CD4-positive, alpha-beta memory T cell (primary cell): ENCODE data around the gene BMP7. TPM values are rescaled to one million over a fixed set of nuclear protein-coding genes. Genes with fewer than 3 reads are reported as not detected.

ENCODE experiments used
- CTCF ChIA-PET: fragments of 350-600 bp; sonication (Branson Sonifier 250); formaldehyde crosslinking; loops from one replicate; lab custom pipeline; 2021; ENCODE audit warnings: inconsistent platforms; ENCODE audit not compliant: partially characterized antibody; lab: Charles Lee
- POLR2A ChIA-PET: fragments of 350-600 bp; sonication (Branson Sonifier 250); formaldehyde crosslinking; loops from one replicate; lab custom pipeline; 2021; ENCODE audit not compliant: partially characterized antibody; lab: Charles Lee
- DNase-seq, 5 donors: peaks; one replicate each; pipeline versions ENCODE4 v3.0.0 to v3.0.0-alpha.2; 2020 to 2022; ENCODE audit warnings: mixed read lengths in 1 of 5
- H3K27ac ChIP-seq: one replicate; pipeline ENCODE4 v1.7.0; 2013; ENCODE audit warnings: low read depth, low read length
- H3K27me3 ChIP-seq: 2 replicates; pipeline ENCODE4 v1.7.0; 2013; ENCODE audit warnings: mild to moderate bottlenecking, low read length, moderate library complexity; ENCODE audit not compliant: insufficient read depth
- H3K36me3 ChIP-seq: 2 replicates; pipeline ENCODE4 v1.7.0; 2013; ENCODE audit warnings: mild to moderate bottlenecking, low read length, moderate library complexity; ENCODE audit not compliant: insufficient read depth
- H3K4me1 ChIP-seq: 2 replicates; pipeline ENCODE4 v1.7.0; 2013; ENCODE audit warnings: mild to moderate bottlenecking, low read length, moderate library complexity; ENCODE audit not compliant: insufficient read depth
- H3K4me3 ChIP-seq, 2 donors: one replicate each; pipeline ENCODE4 v1.7.0; 2013; ENCODE audit warnings: low read length in 2 of 2, mild to moderate bottlenecking in 1 of 2
- H3K9me3 ChIP-seq, 2 donors: one replicate each; pipeline ENCODE4 v1.7.0; 2013; ENCODE audit warnings: low read length in 2 of 2, control low read depth in 1 of 2; ENCODE audit not compliant: control insufficient read depth in 1 of 2
- H3K27ac Mint-ChIP-seq, 7 donors: one replicate each; pipeline ENCODE4 v1.8.0; 2020 to 2021; ENCODE audit warnings: mixed read lengths in 7 of 7, mild to moderate bottlenecking in 6 of 7, inconsistent platforms in 3 of 7, moderate library complexity in 3 of 7
- H3K27me3 Mint-ChIP-seq, 2 donors: one replicate each; pipeline ENCODE4 v1.8.0; 2020 to 2021; ENCODE audit warnings: mixed read lengths in 2 of 2
- H3K36me3 Mint-ChIP-seq, 2 donors: one replicate each; pipeline ENCODE4 v1.8.0; 2020 to 2021; ENCODE audit warnings: mixed read lengths in 2 of 2, inconsistent platforms in 1 of 2, mild to moderate bottlenecking in 1 of 2
- H3K4me1 Mint-ChIP-seq, 4 donors: one replicate each; pipeline ENCODE4 v1.8.0; 2020 to 2021; ENCODE audit warnings: mixed read lengths in 4 of 4, mild to moderate bottlenecking in 1 of 4
- H3K4me3 Mint-ChIP-seq, 8 donors: one replicate each; pipeline ENCODE4 v1.8.0; 2020 to 2021; ENCODE audit warnings: mixed read lengths in 8 of 8, mild to moderate bottlenecking in 7 of 8, moderate library complexity in 6 of 8, inconsistent platforms in 3 of 8
- H3K9me3 Mint-ChIP-seq, 8 donors: one replicate each; pipeline ENCODE4 v1.8.0; 2020 to 2021; ENCODE audit warnings: mixed read lengths in 8 of 8, mild to moderate bottlenecking in 5 of 8, inconsistent platforms in 3 of 8, moderate library complexity in 1 of 8
- intact Hi-C: fragments of 100-400 bp; cut with micrococcal nuclease; formaldehyde crosslinking; loops from one replicate; pipeline ENCODE4 v1.15.1; 2023
- polyA plus RNA-seq, 2 donors: library from polyadenylated mRNA; unstranded; fragments of 300-500 nt; fragmentation: Illumina TruSeq; gene quantifications; one replicate each; pipeline ENCODE4 v1.2.3, GENCODE V29; 2021
- total RNA-seq, 2 experiments: library from RNA; stranded (reverse); gene quantifications; one replicate each; pipeline ENCODE4 v1.2.3, GENCODE V29; 2021

The BMP7 gene
- total and polyA plus RNA-seq, 4 experiments from 2014 or later: not detected

- Mint-ChIP-seq H3K27ac (no peak overlapping the region), H3K36me3 (no peaks in the 10 kb centered on the region), H3K4me1 (peaks cover 0 to 4% (median 0%) of the 10 kb centered on the region in 4 donors), H3K27me3 (peaks cover 0 to 13% of the 10 kb centered on the region in 2 donors), H3K9me3 (peaks cover 0 to 2% (median 0%) of the 10 kb centered on the region in 8 donors), H3K4me3 (no peak overlapping the region)
- ChIA-PET POLR2A (no interaction called here), CTCF (no interaction called here)
- H3K27me3 ChIP-seq: no peaks in the 10 kb centered on the region
- H3K4me1 ChIP-seq: no peaks in the 10 kb centered on the region
- no peaks in the 10 kb centered on the region for H3K9me3 ChIP-seq
- H3K36me3 ChIP-seq: no peaks in the 10 kb centered on the region
- no peak for DNase-seq
- intact Hi-C loops: no loop called here
- no peak overlapping the region for H3K4me3 ChIP-seq
- H3K27ac ChIP-seq: no peak overlapping the region
These were observed 49.8 kb downstream of the BMP7 start for GRCh38 chr20:57216669-57217068.

- no peak overlapping the region for H3K27ac Mint-ChIP-seq
- H3K4me3 Mint-ChIP-seq: no peak overlapping the region
- no peaks in the 10 kb centered on the region for H3K36me3 ChIP-seq
- no peak for DNase-seq
- no peaks in the 10 kb centered on the region for H3K9me3 ChIP-seq
- H3K4me1 Mint-ChIP-seq: peaks cover 0 to 4% (median 0%) of the 10 kb centered on the region in 4 donors
- H3K27me3 ChIP-seq: no peaks in the 10 kb centered on the region
- H3K4me3 ChIP-seq: no peak overlapping the region
- H3K9me3 Mint-ChIP-seq: peaks cover 0 to 2% (median 0%) of the 10 kb centered on the region in 8 donors
- intact Hi-C loops: no loop called here
- peaks cover 2 to 13% of the 10 kb centered on the region in 2 donors for H3K27me3 Mint-ChIP-seq
- no peaks in the 10 kb centered on the region for H3K4me1 ChIP-seq
- no peaks in the 10 kb centered on the region for H3K36me3 Mint-ChIP-seq
- POLR2A ChIA-PET: no interaction called here
- H3K27ac ChIP-seq: no peak overlapping the region
- CTCF ChIA-PET: no interaction called here
These were observed 50.5 kb downstream of the BMP7 start for GRCh38 chr20:57215826-57216471.

- peaks cover 2 to 13% of the 10 kb centered on the region in 2 donors for H3K27me3 Mint-ChIP-seq
- no peak overlapping the region for H3K27ac Mint-ChIP-seq
- Histone ChIP-seq H3K27me3 (no peaks in the 10 kb centered on the region), H3K4me1 (no peaks in the 10 kb centered on the region), H3K27ac (no peak overlapping the region), H3K36me3 (no peaks in the 10 kb centered on the region), H3K9me3 (no peaks in the 10 kb centered on the region), H3K4me3 (no peak overlapping the region)
- H3K9me3 Mint-ChIP-seq: peaks cover 0 to 2% (median 0%) of the 10 kb centered on the region in 8 donors
- intact Hi-C loops: no loop called here
- ChIA-PET CTCF (no interaction called here), POLR2A (no interaction called here)
- H3K4me3 Mint-ChIP-seq: no peak overlapping the region
- peaks cover 0 to 4% (median 0%) of the 10 kb centered on the region in 4 donors for H3K4me1 Mint-ChIP-seq
- no peak for DNase-seq
- H3K36me3 Mint-ChIP-seq: no peaks in the 10 kb centered on the region
These were observed 51.0 kb downstream of the BMP7 start for GRCh38 chr20:57215426-57215825.

- Mint-ChIP-seq H3K36me3 (no peaks in the 10 kb centered on the region), H3K4me3 (no peak overlapping the region), H3K9me3 (peaks cover 0 to 2% (median 0%) of the 10 kb centered on the region in 8 donors), H3K4me1 (peaks cover 0 to 4% (median 0%) of the 10 kb centered on the region in 4 donors), H3K27me3 (peaks cover 2 to 13% of the 10 kb centered on the region in 2 donors), H3K27ac (no peak overlapping the region)
- Histone ChIP-seq H3K27ac (no peak overlapping the region), H3K4me1 (no peaks in the 10 kb centered on the region), H3K36me3 (no peaks in the 10 kb centered on the region), H3K9me3 (no peaks in the 10 kb centered on the region), H3K27me3 (no peaks in the 10 kb centered on the region), H3K4me3 (no peak overlapping the region)
- no peak for DNase-seq
- ChIA-PET CTCF (no interaction called here), POLR2A (no interaction called here)
- intact Hi-C loops: no loop called here
These were observed 51.5 kb downstream of the BMP7 start for GRCh38 chr20:57214948-57215347.

- Mint-ChIP-seq H3K36me3 (no peaks in the 10 kb centered on the region), H3K4me1 (peaks cover 0 to 4% (median 0%) of the 10 kb centered on the region in 4 donors), H3K9me3 (peaks cover 0 to 2% (median 0%) of the 10 kb centered on the region in 8 donors), H3K4me3 (no peak overlapping the region), H3K27me3 (peaks cover 2 to 13% of the 10 kb centered on the region in 2 donors), H3K27ac (peak overlapping the region in 1 of 7 donors; percentile 30)
- Histone ChIP-seq H3K9me3 (no peaks in the 10 kb centered on the region), H3K27me3 (no peaks in the 10 kb centered on the region), H3K36me3 (no peaks in the 10 kb centered on the region), H3K4me3 (no peak overlapping the region), H3K4me1 (no peaks in the 10 kb centered on the region), H3K27ac (no peak overlapping the region)
- CTCF ChIA-PET: no interaction called here
- intact Hi-C loops: no loop called here
- POLR2A ChIA-PET: no interaction called here
- no peak for DNase-seq
These were observed 52.0 kb downstream of the BMP7 start for GRCh38 chr20:57214427-57214826.

- no peaks in the 10 kb centered on the region for H3K27me3 ChIP-seq
- POLR2A ChIA-PET: no interaction called here
- H3K27ac ChIP-seq: no peak overlapping the region
- Mint-ChIP-seq H3K9me3 (peaks cover 0 to 2% (median 0%) of the 10 kb centered on the region in 8 donors), H3K27me3 (peaks cover 2 to 13% of the 10 kb centered on the region in 2 donors), H3K4me1 (peaks cover 0 to 4% (median 0%) of the 10 kb centered on the region in 4 donors), H3K27ac (no peak overlapping the region), H3K36me3 (no peaks in the 10 kb centered on the region), H3K4me3 (no peak overlapping the region)
- intact Hi-C loops: no loop called here
- H3K9me3 ChIP-seq: no peaks in the 10 kb centered on the region
- no peak for DNase-seq
- no peaks in the 10 kb centered on the region for H3K4me1 ChIP-seq
- H3K36me3 ChIP-seq: no peaks in the 10 kb centered on the region
- CTCF ChIA-PET: no interaction called here
- H3K4me3 ChIP-seq: no peak overlapping the region
These were observed 52.5 kb downstream of the BMP7 start for GRCh38 chr20:57213924-57214323.

- Mint-ChIP-seq H3K27ac (no peak overlapping the region), H3K4me1 (peaks cover 0 to 4% (median 0%) of the 10 kb centered on the region in 4 donors), H3K4me3 (no peak overlapping the region), H3K9me3 (peaks cover 0 to 2% (median 0%) of the 10 kb centered on the region in 8 donors), H3K27me3 (peaks cover 2 to 13% of the 10 kb centered on the region in 2 donors), H3K36me3 (no peaks in the 10 kb centered on the region)
- CTCF ChIA-PET: no interaction called here
- intact Hi-C loops: no loop called here
- Histone ChIP-seq H3K4me3 (no peak overlapping the region), H3K27me3 (no peaks in the 10 kb centered on the region), H3K27ac (no peak overlapping the region), H3K9me3 (no peaks in the 10 kb centered on the region), H3K4me1 (no peaks in the 10 kb centered on the region), H3K36me3 (no peaks in the 10 kb centered on the region)
- POLR2A ChIA-PET: no interaction called here
- no peak for DNase-seq
These were observed 53.1 kb downstream of the BMP7 start for GRCh38 chr20:57213291-57213690.
